Neural cell (in vitro differentiated cells): ENCODE results near the gene RABGAP1L. TPM values are rescaled to one million over a fixed set of nuclear protein-coding genes. Genes with fewer than 3 reads are reported as not detected.

ENCODE experiments used
- H2AFZ ChIP-seq: fragments of 200-600, 300-800 bp; sonication (generic), shearing (Covaris generic); 2 replicates; pipeline ENCODE4 v1.6.0; 2014; ENCODE audit warnings: low read depth, mild to moderate bottlenecking, antibody characterized with exemption, low read length, moderate library complexity
- H3F3A ChIP-seq: fragments of 200-600 bp; shearing (Covaris generic); 2 replicates; pipeline ENCODE4 v1.6.1; 2016; ENCODE audit warnings: mild to moderate bottlenecking, moderate library complexity, mixed read lengths, antibody characterized with exemption, low read length; ENCODE audit not compliant: insufficient read depth, poor library complexity, severe bottlenecking
- H3K27ac ChIP-seq: fragments of 200-600, 300-800 bp; sonication (generic), shearing (Covaris generic); 2 replicates; pipeline ENCODE4 v1.5.1; 2014; ENCODE audit warnings: mild to moderate bottlenecking, low read length, moderate library complexity
- H3K27me3 ChIP-seq: fragments of 300-800, 200-600 bp; sonication (generic), shearing (Covaris generic); 2 replicates; pipeline ENCODE4 v1.6.0; 2014; ENCODE audit warnings: mild to moderate bottlenecking, low read depth, low read length, moderate library complexity; ENCODE audit not compliant: insufficient read depth
- H3K36me3 ChIP-seq: fragments of 300-800, 200-600 bp; sonication (generic), shearing (Covaris generic); 2 replicates; pipeline ENCODE4 v1.5.1; 2014; ENCODE audit warnings: mild to moderate bottlenecking, antibody characterized with exemption, low read length, moderate library complexity; ENCODE audit not compliant: insufficient read depth
- H3K4me2 ChIP-seq: fragments of 300-800, 200-600 bp; sonication (generic), shearing (Covaris generic); 2 replicates; pipeline ENCODE4 v1.6.0; 2014; ENCODE audit warnings: mild to moderate bottlenecking, low read length
- H3K4me3 ChIP-seq: fragments of 300-800, 200-600 bp; sonication (generic), shearing (Covaris generic); 2 replicates; pipeline ENCODE4 v1.5.1; 2014; ENCODE audit warnings: mild to moderate bottlenecking, low read length, moderate library complexity
- H3K79me2 ChIP-seq: fragments of 200-600 bp; shearing (Covaris generic); replicated peaks from 2 replicates; pipeline ENCODE4 v1.6.0; 2014; ENCODE audit warnings: mild to moderate bottlenecking, low read length, moderate library complexity; ENCODE audit not compliant: insufficient read depth
- H3K9ac ChIP-seq: fragments of 300-800, 200-600 bp; sonication (generic), shearing (Covaris generic); 2 replicates; pipeline ENCODE4 v1.6.1; 2016; ENCODE audit warnings: mild to moderate bottlenecking, low read length, mixed read lengths
- H3K9me2 ChIP-seq: fragments of 200-600 bp; shearing (Covaris generic); 2 replicates; pipeline ENCODE4 v1.6.1; 2016; ENCODE audit warnings: mild to moderate bottlenecking, low read length, mixed read lengths; ENCODE audit not compliant: insufficient read depth
- H3K9me3 ChIP-seq: fragments of 200-600, 300-800 bp; sonication (generic), shearing (Covaris generic); 2 replicates; pipeline ENCODE4 v1.6.1; 2016; ENCODE audit warnings: mild to moderate bottlenecking, mixed run types, low read length, moderate library complexity, mixed read lengths
- H4K20me1 ChIP-seq: fragments of 200-600 bp; shearing (Covaris generic); 2 replicates; pipeline ENCODE4 v1.6.1; 2016; ENCODE audit warnings: mild to moderate bottlenecking, mixed run types; ENCODE audit not compliant: insufficient read depth
- EP300 ChIP-seq: fragments of 450-650 bp; conservative IDR thresholded peaks from 2 replicates; pipeline ENCODE4 v1.6.1; 2014; ENCODE audit warnings: antibody characterized with exemption, mild to moderate bottlenecking, moderate library complexity; ENCODE audit not compliant: poor library complexity, severe bottlenecking
- EZH2 ChIP-seq: fragments of 200-600, 300-800 bp; shearing (Covaris generic), sonication (generic); IDR thresholded peaks from 2 replicates; pipeline ENCODE4 v1.6.1; 2014; ENCODE audit warnings: antibody characterized with exemption, low read length, borderline replicate concordance, mild to moderate bottlenecking; ENCODE audit not compliant: insufficient read depth, poor library complexity, severe bottlenecking
- MXI1 ChIP-seq: fragments of 450-650 bp; conservative IDR thresholded peaks from 2 replicates; pipeline ENCODE4 v1.6.1; 2014; ENCODE audit warnings: antibody characterized with exemption, mild to moderate bottlenecking; ENCODE audit not compliant: poor library complexity, severe bottlenecking
- POLR2AphosphoS5 ChIP-seq: IDR thresholded peaks from 2 replicates; pipeline ENCODE4 v1.6.1; 2012
- RAD21 ChIP-seq: fragments of 450-650 bp; conservative IDR thresholded peaks from 2 replicates; pipeline ENCODE4 v1.6.1; 2014; ENCODE audit warnings: antibody characterized with exemption, mild to moderate bottlenecking, moderate library complexity
- REST ChIP-seq: IDR thresholded peaks from 2 replicates; pipeline ENCODE4 v1.6.1; 2012; ENCODE audit warnings: borderline replicate concordance
- SMC3 ChIP-seq: fragments of 450-650 bp; conservative IDR thresholded peaks from 2 replicates; pipeline ENCODE4 v1.6.1; 2014; ENCODE audit warnings: antibody characterized with exemption, mild to moderate bottlenecking, moderate library complexity; ENCODE audit not compliant: poor library complexity
- TAF1 ChIP-seq: IDR thresholded peaks from 2 replicates; pipeline ENCODE4 v1.6.1; 2012; ENCODE audit warnings: low read depth
- polyA plus RNA-seq: library from polyadenylated mRNA; depleted of rRNA; stranded (reverse); fragments of >200 nt; gene quantifications from 2 replicates; pipeline ENCODE4 v1.2.3, GENCODE V29; 2014
- TF ChIP-seq, protein P1 (sequence below): fragments of 450-650 bp; IDR thresholded peaks from 2 replicates; pipeline ENCODE4 v1.5.1; 2014; ENCODE audit warnings: antibody characterized with exemption, mild to moderate bottlenecking, moderate library complexity; ENCODE audit not compliant: poor library complexity, severe bottlenecking

The RABGAP1L gene
- polyA plus RNA-seq, 1 donor from 2014 or later, result 32.2 TPM

DNA sequence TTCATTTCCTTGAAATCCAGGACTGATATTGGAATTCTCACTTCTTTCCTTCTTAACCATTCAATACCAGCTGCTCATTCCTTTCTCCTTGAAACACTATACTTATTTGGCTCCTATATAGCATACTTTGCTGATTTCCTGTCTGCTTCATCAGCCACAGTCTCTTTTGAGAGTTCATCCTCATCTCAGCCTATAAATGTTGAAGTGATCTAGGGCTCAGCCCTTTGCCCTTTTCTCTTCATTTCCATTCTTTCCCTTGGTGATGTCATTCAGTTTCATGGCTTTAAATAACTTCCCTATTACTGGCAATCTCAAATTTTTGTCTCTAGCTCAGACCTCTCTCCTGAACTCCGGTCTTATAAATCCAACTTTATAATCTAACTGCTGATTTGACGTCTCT, 24.1 kb upstream of the RABGAP1L start:
- H2AFZ ChIP-seq, result no peak overlapping the region
- H3F3A ChIP-seq, result no peaks in the 10 kb centered on the region
- TF ChIP-seq, protein P1, sequence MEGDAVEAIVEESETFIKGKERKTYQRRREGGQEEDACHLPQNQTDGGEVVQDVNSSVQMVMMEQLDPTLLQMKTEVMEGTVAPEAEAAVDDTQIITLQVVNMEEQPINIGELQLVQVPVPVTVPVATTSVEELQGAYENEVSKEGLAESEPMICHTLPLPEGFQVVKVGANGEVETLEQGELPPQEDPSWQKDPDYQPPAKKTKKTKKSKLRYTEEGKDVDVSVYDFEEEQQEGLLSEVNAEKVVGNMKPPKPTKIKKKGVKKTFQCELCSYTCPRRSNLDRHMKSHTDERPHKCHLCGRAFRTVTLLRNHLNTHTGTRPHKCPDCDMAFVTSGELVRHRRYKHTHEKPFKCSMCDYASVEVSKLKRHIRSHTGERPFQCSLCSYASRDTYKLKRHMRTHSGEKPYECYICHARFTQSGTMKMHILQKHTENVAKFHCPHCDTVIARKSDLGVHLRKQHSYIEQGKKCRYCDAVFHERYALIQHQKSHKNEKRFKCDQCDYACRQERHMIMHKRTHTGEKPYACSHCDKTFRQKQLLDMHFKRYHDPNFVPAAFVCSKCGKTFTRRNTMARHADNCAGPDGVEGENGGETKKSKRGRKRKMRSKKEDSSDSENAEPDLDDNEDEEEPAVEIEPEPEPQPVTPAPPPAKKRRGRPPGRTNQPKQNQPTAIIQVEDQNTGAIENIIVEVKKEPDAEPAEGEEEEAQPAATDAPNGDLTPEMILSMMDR, result no peak
- TF ChIP-seq EZH2 (no peak), MXI1 (no peak), REST (no peak), SMC3 (no peak), POLR2AphosphoS5 (no peak), RAD21 (no peak), TAF1 (no peak), EP300 (no peak)

GRCh38 chr1:174136714-174137113, 22.6 kb upstream of the RABGAP1L start:
- Histone ChIP-seq H3K9me3 (no peaks in the 10 kb centered on the region), H3F3A (no peaks in the 10 kb centered on the region), H3K27me3 (no peaks in the 10 kb centered on the region), H3K4me3 (no peak overlapping the region), H4K20me1 (no peaks in the 10 kb centered on the region), H3K4me2 (no peak overlapping the region), H3K36me3 (no peaks in the 10 kb centered on the region), H3K79me2 (no peaks in the 10 kb centered on the region), H2AFZ (no peak overlapping the region), H3K9ac (no peak overlapping the region), H3K27ac (no peak overlapping the region), H3K9me2 (no peaks in the 10 kb centered on the region)
- TF ChIP-seq MXI1 (no peak), POLR2AphosphoS5 (no peak), EP300 (no peak), SMC3 (no peak), TAF1 (no peak), RAD21 (no peak), REST (no peak), EZH2 (no peak)
- TF ChIP-seq, protein P1, result no peak

More for the DNA sequence above, 24.1 kb upstream of the RABGAP1L start:
- no peak overlapping the region for H3K9ac ChIP-seq
- no peak overlapping the region for H3K4me2 ChIP-seq
- no peaks in the 10 kb centered on the region for H3K36me3 ChIP-seq
- H3K9me3 ChIP-seq, result no peaks in the 10 kb centered on the region
- H3K27me3 ChIP-seq, result no peaks in the 10 kb centered on the region
- no peak overlapping the region for H3K4me3 ChIP-seq
- H3K27ac ChIP-seq, result no peak overlapping the region
- H3K79me2 ChIP-seq, result no peaks in the 10 kb centered on the region
- H4K20me1 ChIP-seq, result no peaks in the 10 kb centered on the region
- H3K9me2 ChIP-seq, result no peaks in the 10 kb centered on the region
